Measurements from ENCODE around the gene NVL.

Gene NVL

GRCh38 chr1:224178894-224179293, 151.1 kb downstream of the NVL start:
- TF ChIP-seq CTCF (IDR thresholded peaks at IDR 0.05; ENCODE audit: extremely low read depth, missing control alignments) = no peak
- no peak for DNase-seq (ENCODE audit: low spot score)

GRCh38 chr1:224177356-224177999, 152.5 kb downstream of the NVL start:
- DNase-seq (ENCODE audit: low spot score) = no peak
- no peak for TF ChIP-seq CTCF (IDR thresholded peaks at IDR 0.05; ENCODE audit: extremely low read depth, missing control alignments)

Data from GM20000 (cell line).